Keratinocyte (primary cell): ENCODE data around the gene CPNE7. TPM values are rescaled to one million over a fixed set of nuclear protein-coding genes. Genes with fewer than 3 reads are reported as not detected.

Experiments used
- DNase-seq: peaks from one replicate; pipeline ENCODE4 v3.0.0-alpha.2; 2011; ENCODE audit warnings: low read depth, missing footprints, low spot score
- FAIRE-seq: peaks from 2 replicates; lab custom pipeline; 2011; peaks lifted over from hg19 to GRCh38; lab: Jason Lieb, UNC
- H2AFZ ChIP-seq: 2 replicates; pipeline ENCODE4 v1.6.0; 2012; ENCODE audit warnings: low read length, control low read depth, inconsistent platforms; ENCODE audit not compliant: control insufficient read depth
- H3K27ac ChIP-seq: 2 replicates; pipeline ENCODE4 v1.5.1; 2011; ENCODE audit warnings: low read length; ENCODE audit not compliant: control insufficient read depth, insufficient read depth
- H3K27me3 ChIP-seq: 3 replicates; pipeline ENCODE4 v1.6.0; 2011; ENCODE audit warnings: low read length; ENCODE audit not compliant: control insufficient read depth, insufficient read depth; ENCODE audit errors: extremely low read depth
- H3K36me3 ChIP-seq, 2 experiments: 2 replicates in 1 of 2; 3 replicates in 1 of 2; pipeline ENCODE4 v1.5.1; 2011; ENCODE audit warnings: low read length in 2 of 2, mild to moderate bottlenecking in 1 of 2; ENCODE audit not compliant: control insufficient read depth in 2 of 2, insufficient read depth in 2 of 2; ENCODE audit errors: extremely low read depth in 1 of 2
- H3K4me1 ChIP-seq: 3 replicates; pipeline ENCODE4 v1.5.1; 2011; ENCODE audit warnings: low read length; ENCODE audit not compliant: control insufficient read depth, insufficient read depth; ENCODE audit errors: extremely low read depth
- H3K4me2 ChIP-seq: 3 replicates; pipeline ENCODE4 v1.6.0; 2011; ENCODE audit warnings: low read depth, low read length; ENCODE audit not compliant: control insufficient read depth, insufficient read depth; ENCODE audit errors: extremely low read depth
- H3K4me3 ChIP-seq, 3 experiments: fragments of 200-600 bp in 1 of 3; sonication (generic) in 1 of 3; 2 replicates in 2 of 3; 3 replicates in 1 of 3; pipeline ENCODE4 v1.5.1; 2011 to 2016; ENCODE audit warnings: low read length in 3 of 3, mild to moderate bottlenecking in 3 of 3, control low read depth in 2 of 3, inconsistent platforms in 1 of 3, low read depth in 1 of 3, mixed read lengths in 1 of 3, mixed run types in 1 of 3, moderate library complexity in 1 of 3; ENCODE audit not compliant: control insufficient read depth in 2 of 3, insufficient read depth in 2 of 3; ENCODE audit errors: extremely low read depth in 1 of 3
- H3K79me2 ChIP-seq: 2 replicates; pipeline ENCODE4 v1.6.0; 2012; ENCODE audit warnings: low read length; ENCODE audit not compliant: control insufficient read depth, insufficient read depth
- H3K9ac ChIP-seq: 3 replicates; pipeline ENCODE4 v1.6.0; 2011; ENCODE audit warnings: low read length; ENCODE audit not compliant: control insufficient read depth, insufficient read depth; ENCODE audit errors: extremely low read depth
- H3K9me1 ChIP-seq: 3 replicates; pipeline ENCODE4 v1.6.0; 2011; ENCODE audit warnings: low read length; ENCODE audit not compliant: control insufficient read depth, insufficient read depth; ENCODE audit errors: extremely low read depth
- H3K9me3 ChIP-seq: 2 replicates; pipeline ENCODE4 v1.5.1; 2012; ENCODE audit warnings: low read depth, low read length; ENCODE audit not compliant: control insufficient read depth
- H4K20me1 ChIP-seq: 3 replicates; pipeline ENCODE4 v1.6.0; 2011; ENCODE audit warnings: low read length; ENCODE audit not compliant: control insufficient read depth, insufficient read depth; ENCODE audit errors: extremely low read depth
- EZH2 ChIP-seq: IDR thresholded peaks from one replicate; pipeline ENCODE4 v1.6.1; 2012; ENCODE audit warnings: inconsistent platforms, mild to moderate bottlenecking, low read length, moderate library complexity
- dilution Hi-C: fragments of 300-500 bp; cut with MboI; formaldehyde crosslinking; loops from one replicate; pipeline ENCODE4 v1.7.0; 2020; ENCODE audit warnings: low sequenced_read_pairs; ENCODE audit not compliant: extremely low pct_ligation_motif_present
- polyA plus RNA-seq, 5 experiments: library from polyadenylated mRNA; depleted of rRNA in 3 of 5; stranded (reverse) in 3 of 5; stranded (forward) in 1 of 5; unstranded in 1 of 5; fragments of >200 nt; gene quantifications; 1 replicate in 1 of 5; 2 replicates in 3 of 5; 3 replicates in 1 of 5; pipeline versions ENCODE4 v1.2.1 to v1.2.3, GENCODE V29; 2011 to 2012; ENCODE audit warnings: missing spikeins in 2 of 5, low read depth in 1 of 5, low replicate concordance in 1 of 5
- TF ChIP-seq, protein P1 (sequence below), 3 experiments: IDR thresholded peaks in 1 of 3; conservative IDR thresholded peaks in 1 of 3; optimal IDR thresholded peaks in 1 of 3; 2 replicates in 2 of 3; 3 replicates in 1 of 3; pipeline versions ENCODE3 to v1.5.1; 2011; ENCODE audit warnings: low read length in 3 of 3, mild to moderate bottlenecking in 3 of 3, moderate library complexity in 2 of 3, control low read depth in 1 of 3, inconsistent platforms in 1 of 3; ENCODE audit not compliant: insufficient read depth in 2 of 3; ENCODE audit errors: extremely low read depth in 1 of 3

The CPNE7 gene
- polyA plus RNA-seq, 1 donor (not counting 4 experiments of a cell fraction or from before 2014, with no cell fraction given): 9.1 TPM

DNA sequence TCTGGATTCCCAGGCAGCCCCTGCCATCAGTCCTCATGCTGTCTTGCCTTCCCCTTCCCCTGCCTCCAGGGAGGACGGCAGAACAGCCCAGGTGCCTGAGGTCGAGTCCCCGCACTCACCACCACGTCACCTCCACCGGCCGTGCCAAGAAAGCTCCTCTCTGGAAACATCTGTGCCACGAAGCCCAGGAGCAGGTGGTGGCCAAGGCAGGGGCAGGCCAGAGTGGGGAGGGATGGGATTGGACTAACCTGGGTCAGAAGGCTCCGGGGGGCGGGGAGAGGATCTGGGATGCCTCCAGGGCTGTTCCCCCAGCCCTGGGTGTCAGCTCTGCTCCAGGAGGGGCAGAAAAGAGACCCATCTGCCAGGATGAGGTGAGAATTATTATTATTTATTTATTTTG, 30.4 kb downstream of the CPNE7 start:
- no peak for TF ChIP-seq EZH2
- TF ChIP-seq, protein P1, sequence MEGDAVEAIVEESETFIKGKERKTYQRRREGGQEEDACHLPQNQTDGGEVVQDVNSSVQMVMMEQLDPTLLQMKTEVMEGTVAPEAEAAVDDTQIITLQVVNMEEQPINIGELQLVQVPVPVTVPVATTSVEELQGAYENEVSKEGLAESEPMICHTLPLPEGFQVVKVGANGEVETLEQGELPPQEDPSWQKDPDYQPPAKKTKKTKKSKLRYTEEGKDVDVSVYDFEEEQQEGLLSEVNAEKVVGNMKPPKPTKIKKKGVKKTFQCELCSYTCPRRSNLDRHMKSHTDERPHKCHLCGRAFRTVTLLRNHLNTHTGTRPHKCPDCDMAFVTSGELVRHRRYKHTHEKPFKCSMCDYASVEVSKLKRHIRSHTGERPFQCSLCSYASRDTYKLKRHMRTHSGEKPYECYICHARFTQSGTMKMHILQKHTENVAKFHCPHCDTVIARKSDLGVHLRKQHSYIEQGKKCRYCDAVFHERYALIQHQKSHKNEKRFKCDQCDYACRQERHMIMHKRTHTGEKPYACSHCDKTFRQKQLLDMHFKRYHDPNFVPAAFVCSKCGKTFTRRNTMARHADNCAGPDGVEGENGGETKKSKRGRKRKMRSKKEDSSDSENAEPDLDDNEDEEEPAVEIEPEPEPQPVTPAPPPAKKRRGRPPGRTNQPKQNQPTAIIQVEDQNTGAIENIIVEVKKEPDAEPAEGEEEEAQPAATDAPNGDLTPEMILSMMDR (optimal IDR thresholded peaks at IDR 0.05 in 1 of 3, IDR thresholded peaks at IDR 0.05 in 1 of 3, conservative IDR thresholded peaks at IDR 0.05 in 1 of 3; ENCODE audit: extremely low read depth in 1 of 3, insufficient read depth in 2 of 3, low read length in 3 of 3): no peak
- H3K4me3 ChIP-seq: no peak overlapping the region
- H3K79me2 ChIP-seq: no peaks in the 10 kb centered on the region
- no peak for DNase-seq
- no peak for FAIRE-seq
- no peaks in the 10 kb centered on the region for H3K36me3 ChIP-seq
- no peaks in the 10 kb centered on the region for H3K9me3 ChIP-seq
- H3K9ac ChIP-seq: no peak overlapping the region
- no peak overlapping the region for H3K4me2 ChIP-seq
- H3K27me3 ChIP-seq: peaks cover 9% of the 10 kb centered on the region
- no peak overlapping the region for H3K27ac ChIP-seq
- dilution Hi-C loops: no loop called here
- H3K9me1 ChIP-seq: no peaks in the 10 kb centered on the region
- peaks cover 30% of the 10 kb centered on the region for H3K4me1 ChIP-seq
- H4K20me1 ChIP-seq: no peaks in the 10 kb centered on the region
- H2AFZ ChIP-seq: no peak overlapping the region

DNA sequence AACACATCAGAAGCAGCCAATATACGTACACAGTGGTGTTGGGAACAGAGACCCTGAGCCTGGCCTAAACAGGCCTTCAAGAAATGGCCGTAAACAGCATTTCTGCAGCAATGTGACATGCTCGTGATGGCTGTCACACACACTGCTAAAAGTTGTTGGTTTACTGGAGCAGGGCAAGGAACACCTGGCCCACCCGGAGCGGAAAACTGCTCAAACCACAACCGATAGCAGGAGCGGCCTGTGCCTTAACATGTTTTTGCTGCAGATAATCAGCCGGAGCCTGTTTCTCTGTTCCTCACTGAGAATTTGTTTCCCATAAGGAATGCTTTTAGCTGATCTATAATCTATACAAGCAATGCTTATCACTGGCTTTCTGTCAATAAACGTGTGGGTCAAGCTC, 31.9 kb downstream of the CPNE7 start:
- Histone ChIP-seq H3K4me3 (no peak overlapping the region), H2AFZ (peak overlapping the region; percentile 33), H3K79me2 (no peaks in the 10 kb centered on the region), H3K36me3 (no peaks in the 10 kb centered on the region), H3K27ac (no peak overlapping the region), H4K20me1 (no peaks in the 10 kb centered on the region), H3K27me3 (peaks cover 9% of the 10 kb centered on the region), H3K9me3 (no peaks in the 10 kb centered on the region), H3K9ac (no peak overlapping the region), H3K4me1 (peaks cover 22% of the 10 kb centered on the region), H3K4me2 (peak overlapping the region; percentile 37), H3K9me1 (no peaks in the 10 kb centered on the region)
- DNase-seq (no peak), FAIRE-seq (peak; percentile 44)
- TF ChIP-seq, protein P1 (optimal IDR thresholded peaks at IDR 0.05 in 1 of 3, IDR thresholded peaks at IDR 0.05 in 1 of 3, conservative IDR thresholded peaks at IDR 0.05 in 1 of 3; ENCODE audit: extremely low read depth in 1 of 3, insufficient read depth in 2 of 3, low read length in 3 of 3): no peak
- no peak for TF ChIP-seq EZH2
- dilution Hi-C loops: no loop called here
